NOMO-1 treated with dmso at 0.1 percent for 144 hours (cell line): ENCODE results near the gene MAP1A.
A peak's percentile ranks its signal among the peaks of the same experiment; 100 is the strongest.

Experiments
- DNase-seq: peaks from one replicate; lab custom pipeline; 2025; ENCODE audit not compliant: unreplicated experiment; lab: John Stamatoyannopoulos, UW

MAP1A gene

DNA sequence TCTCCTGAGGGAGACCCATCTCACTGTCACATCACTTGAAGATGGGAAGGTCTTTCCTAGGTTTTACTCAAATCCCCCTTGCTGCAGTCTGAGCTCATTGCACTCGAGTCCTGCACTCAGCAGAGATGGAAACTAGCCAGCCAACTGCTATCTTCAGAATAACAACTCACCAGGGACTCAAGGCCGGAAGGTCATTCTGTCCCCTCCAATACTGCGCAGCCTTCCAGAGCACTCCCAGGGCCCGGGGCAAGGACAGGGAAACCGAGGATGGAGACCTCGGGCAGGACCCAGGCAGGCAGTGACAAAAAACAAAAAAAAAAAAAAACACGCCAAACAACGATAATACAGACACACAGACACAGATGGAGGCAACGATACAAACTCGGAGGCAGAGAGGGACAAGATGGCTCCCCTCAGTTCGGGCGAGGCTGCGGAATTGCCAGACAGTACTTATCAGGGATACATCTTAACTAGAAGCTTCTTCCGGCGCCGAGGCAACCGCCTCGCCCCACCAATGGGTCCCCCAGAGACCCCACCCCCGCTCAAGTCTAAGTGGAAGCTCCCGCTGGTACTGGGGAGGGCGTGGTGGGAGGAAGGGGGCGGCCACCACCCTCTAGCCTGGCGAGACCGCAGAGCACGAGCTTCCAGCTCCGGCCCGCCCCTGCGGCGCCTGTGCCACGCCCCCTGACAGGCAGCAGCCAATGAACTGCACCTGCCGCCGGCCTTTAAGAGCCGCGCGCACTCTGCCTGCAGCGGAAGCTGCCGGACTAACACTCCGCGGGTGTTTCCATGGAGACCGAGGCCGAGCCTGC, 7.0 kb upstream of the MAP1A start:
- DNase-seq, result peak; percentile 97

DNA sequence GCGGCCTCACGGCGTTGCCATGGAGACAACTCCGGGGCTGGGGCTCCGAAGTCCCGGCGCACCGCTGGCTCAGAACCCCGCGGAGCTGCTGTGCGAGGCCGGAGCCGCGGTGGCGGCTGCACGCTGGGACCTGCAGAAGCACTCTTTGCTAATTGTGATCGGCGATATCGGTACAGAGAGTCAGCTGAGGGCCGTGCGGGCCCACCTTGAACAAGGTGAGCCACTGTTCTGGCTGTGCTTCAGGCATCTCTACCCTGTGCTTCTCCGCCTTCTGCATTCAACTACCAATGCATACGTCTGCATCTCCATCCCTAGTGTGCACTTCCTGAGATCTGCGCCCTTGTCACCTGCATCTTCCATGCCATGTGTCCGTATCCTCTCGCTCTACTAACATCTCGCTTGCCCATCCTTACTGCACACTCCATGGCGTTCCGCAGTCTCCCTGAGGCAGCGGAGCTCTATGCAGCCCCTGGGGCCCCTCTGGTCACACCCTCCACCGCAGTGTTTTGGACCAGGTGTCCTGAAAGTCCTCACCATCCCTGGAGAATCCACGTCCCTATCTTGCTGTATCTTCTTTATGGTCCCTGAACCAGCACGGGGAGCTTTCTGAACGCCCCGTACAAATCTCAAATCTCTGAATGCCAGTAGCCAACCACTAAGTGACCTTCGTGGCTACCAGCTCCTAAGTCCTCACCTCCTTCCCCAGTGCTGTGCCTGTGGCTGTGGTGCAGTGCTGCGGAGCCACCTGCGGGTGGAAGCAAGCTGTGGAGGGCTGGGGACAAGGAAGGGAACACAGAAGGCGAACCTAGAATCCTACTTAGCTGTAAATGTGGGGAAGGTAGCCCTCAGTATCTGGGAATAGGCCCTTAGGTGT, 6.2 kb upstream of the MAP1A start:
- peak; percentile 8 for DNase-seq

DNA sequence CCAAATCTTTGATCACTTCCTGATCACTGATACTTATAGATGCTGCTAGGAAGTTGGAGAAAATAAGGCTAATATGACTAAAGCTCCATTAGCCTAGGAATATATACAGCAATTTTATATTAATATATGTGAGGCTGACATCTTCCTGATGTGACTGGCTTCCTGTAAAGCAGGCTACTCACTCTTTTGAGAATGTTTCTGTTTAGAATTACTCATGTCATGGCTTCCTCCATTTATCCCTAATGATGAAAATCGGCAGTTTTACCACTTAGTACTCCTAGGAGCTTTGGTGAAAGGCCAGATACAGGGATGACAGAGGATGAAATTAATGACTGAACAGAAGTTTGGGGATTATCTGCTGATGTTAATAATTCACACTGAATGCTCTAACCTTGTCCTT, 3.9 kb upstream of the MAP1A start:
- DNase-seq, result no peak

DNA sequence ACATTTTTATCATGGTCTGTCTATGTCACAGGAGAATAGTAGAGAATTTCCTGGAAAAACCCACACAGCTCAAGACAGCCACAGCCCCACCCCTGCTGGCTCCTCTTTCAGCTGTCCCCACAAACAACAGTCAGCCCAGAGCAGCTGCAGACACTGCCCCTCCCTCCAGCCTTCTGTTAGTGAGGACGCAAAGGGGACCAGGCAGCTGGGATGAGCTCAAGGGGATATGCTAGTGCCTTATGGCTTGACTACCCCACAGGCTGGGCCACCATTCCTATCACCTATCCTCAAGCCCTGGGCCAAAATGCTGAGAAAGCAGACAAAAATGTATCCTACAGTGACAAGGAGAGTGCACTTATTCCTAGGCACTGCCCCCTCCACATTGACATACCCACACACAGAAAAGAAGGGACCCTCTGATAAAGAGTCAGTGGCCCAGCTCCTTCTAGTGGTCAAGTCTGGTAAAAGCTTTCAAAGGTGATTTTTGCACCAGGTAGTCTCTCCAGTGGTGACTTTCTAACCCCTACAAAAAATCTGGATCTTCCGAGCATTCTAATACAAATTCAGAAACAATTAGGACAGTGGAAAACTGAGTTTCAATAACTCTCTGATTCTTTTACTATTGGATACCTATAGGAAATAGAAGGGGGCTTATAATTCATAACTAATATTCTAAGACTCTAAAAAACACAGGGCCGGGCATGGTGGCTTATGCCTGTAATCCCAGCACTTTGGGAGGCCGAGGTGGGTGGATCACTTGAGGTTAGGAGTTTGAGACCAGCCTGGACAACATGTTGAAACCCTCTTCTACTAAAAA, 3.0 kb upstream of the MAP1A start:
- no peak for DNase-seq

DNA sequence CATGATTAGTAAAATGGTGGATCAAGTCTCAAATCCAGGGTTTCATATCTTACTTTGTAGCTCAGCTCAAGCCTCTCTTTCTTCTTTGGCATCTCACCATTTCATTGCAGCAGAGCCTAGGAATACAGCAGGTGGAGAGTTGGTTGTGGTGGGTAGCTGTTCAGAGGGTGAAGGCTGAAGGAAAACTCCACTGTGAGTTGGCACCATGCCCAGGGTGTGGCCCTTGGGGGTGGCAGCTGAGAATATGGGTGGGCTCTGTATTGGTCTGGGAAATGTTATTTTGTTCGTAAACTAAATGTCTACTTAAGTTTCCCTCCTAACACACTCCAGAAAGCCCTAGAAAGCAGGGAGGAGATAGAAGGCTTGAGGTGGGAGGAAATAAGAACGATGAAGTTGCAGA, 1.7 kb upstream of the MAP1A start:
- DNase-seq, result no peak

DNA sequence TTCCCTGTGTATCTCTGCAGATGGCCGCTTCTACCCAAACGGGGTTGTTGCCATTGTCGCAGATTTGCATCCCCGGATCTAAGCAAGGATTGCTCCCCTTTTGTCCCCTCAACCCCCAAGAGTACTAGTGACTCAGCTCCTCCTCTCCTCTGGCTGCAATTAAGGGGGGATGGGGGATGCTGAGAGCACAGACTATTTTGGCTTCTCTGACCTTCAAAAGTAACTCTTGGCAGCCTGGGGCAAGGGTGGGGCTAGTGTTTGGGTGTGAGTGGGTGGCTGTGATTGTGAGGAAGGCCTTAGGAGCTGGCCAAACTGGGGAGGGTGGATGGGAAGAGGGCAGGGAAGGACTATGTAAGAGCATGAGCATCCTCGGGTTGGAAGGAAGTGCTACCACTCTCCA, 1.2 kb upstream of the MAP1A start:
- DNase-seq, result no peak

DNA sequence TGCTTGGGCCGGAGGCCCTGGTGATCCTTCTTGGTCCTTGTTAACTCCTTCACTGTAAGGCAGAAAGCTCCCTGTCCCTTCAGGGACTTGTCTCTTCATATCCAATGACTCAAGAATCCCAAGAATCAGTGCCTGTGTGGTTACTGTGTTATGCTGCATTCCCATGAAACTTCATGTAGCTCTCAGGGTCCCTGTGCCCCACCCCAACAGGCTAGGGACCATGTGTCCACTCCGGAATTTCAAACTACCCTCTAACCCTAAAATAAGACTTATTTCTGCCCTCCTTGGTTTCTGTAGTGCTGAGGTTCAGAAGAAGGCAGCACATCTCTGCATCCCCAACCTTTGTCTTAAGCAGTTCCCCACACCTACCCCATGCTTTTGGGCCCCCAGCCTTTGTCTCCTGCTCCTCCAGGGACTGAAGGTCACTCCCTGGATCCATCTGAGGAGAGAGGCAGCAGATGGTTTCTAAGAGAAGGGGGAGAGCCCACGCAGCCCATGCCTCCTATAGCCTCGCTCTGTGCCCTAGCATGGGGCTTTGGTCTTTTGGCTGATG, 531 bp upstream of the MAP1A start:
- no peak for DNase-seq

DNA sequence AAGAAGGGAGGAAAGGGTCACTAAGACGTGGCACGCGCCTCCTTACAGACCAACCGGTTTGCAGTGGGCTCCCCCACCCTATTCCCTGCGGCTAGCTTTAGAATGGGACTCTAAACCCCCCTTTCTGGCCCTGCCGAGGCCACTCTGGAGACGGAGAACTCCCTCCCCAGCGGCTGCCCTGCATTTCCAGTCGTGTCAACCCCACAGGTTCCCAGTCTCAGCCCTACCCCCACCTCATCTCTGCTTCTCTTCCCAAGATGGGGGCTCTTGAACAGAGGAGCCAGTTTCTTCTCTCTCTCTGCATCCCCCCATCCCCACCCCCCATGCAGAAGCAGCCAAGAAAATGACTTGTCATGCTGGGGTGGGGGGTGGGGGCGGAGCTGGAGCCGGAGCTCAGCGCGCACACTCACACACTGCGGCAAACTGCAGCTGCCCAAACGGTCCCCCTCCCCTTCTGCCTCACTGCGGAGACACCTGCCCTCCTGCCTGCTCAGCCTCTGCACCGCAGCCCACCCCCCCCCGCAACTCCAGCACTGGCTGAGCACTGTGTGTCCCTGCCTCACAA, 871 bp downstream of the MAP1A start:
- no peak for DNase-seq

DNA sequence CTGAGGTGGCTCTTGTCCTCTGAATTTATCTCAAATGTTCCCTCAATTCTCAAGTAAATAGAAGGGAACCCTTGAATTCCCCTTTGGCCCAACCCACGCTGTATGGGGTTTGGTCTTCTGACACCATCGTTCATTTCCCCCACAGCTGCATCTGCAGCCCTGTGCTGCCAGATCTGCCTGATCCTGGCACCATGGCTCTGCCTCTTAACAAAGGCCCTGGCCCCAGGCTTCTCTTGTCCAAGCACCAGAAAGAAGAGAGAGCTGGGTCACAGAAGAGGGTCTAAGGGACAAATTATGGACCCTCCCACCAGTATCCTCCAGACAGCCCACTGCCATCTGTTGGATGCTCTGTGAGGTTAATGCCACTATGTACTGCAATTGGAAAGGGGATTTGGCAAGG, 1.8 kb downstream of the MAP1A start:
- DNase-seq, result no peak

DNA sequence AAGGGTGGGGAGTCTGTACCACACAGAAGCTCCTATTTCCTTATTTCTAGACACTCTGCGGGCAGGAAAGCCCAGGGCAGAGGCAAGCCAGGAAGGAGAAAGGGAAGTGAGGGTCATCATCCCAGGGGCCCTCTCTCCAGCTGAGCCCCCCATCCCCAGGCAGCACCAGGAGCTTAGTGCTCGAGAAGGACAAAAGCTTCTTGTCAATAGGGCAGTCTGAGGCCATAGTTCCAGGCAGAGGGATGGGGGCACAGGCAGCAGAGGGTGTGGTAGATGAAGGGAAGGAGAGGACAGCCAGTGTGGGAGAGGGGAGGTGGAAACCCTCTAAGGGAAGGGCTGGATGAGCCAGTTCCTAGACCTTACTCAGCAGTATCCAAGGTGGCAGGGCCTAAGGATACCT, 2.7 kb downstream of the MAP1A start:
- no peak for DNase-seq

DNA sequence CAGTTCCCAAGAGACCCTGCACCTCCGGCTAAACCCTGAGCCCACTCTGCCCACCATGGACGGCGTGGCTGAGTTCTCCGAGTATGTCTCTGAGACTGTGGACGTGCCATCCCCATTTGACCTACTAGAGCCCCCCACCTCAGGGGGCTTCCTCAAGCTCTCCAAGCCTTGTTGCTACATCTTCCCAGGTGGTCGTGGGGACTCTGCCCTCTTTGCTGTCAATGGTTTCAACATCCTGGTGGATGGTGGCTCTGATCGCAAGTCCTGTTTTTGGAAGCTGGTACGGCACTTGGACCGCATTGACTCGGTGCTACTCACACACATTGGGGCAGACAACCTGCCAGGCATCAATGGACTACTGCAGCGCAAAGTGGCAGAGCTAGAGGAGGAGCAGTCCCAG, 4.0 kb downstream of the MAP1A start:
- no peak for DNase-seq

DNA sequence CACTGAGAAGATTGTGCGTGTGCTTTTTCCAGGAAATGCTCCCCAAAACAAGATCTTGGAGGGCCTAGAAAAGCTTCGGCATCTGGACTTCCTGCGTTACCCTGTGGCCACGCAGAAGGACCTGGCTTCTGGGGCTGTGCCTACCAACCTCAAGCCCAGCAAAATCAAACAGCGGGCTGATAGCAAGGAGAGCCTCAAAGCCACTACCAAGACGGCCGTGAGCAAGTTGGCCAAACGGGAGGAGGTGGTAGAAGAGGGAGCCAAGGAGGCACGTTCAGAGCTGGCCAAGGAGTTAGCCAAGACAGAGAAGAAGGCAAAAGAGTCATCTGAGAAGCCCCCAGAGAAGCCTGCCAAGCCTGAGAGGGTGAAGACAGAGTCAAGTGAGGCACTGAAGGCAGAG, 4.8 kb downstream of the MAP1A start:
- DNase-seq, result no peak

DNA sequence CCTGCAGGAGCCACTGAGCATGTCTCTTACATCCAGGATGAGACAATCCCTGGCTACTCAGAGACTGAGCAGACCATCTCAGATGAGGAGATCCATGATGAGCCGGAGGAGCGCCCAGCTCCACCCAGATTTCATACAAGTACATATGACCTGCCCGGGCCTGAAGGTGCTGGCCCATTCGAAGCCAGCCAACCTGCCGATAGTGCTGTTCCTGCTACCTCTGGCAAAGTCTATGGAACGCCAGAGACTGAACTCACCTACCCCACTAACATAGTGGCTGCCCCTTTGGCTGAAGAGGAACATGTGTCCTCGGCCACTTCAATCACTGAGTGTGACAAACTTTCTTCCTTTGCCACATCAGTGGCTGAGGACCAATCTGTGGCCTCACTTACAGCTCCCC, 6.2 kb downstream of the MAP1A start:
- no peak for DNase-seq

DNA sequence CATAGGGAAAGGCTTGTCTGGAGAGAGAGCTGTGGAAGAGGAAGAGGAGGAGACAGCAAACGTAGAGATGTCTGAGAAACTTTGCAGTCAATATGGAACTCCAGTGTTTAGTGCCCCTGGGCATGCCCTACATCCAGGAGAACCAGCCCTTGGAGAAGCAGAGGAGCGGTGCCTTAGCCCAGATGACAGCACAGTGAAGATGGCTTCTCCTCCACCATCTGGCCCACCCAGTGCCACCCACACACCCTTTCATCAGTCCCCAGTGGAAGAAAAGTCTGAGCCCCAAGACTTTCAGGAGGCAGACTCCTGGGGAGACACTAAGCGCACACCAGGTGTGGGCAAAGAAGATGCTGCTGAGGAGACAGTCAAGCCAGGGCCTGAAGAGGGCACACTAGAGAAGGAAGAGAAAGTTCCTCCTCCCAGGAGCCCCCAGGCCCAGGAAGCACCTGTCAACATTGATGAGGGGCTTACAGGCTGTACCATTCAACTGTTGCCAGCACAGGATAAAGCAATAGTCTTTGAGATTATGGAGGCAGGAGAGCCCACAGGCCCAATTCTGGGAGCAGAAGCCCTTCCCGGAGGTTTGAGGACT, 6.9 kb downstream of the MAP1A start:
- DNase-seq, result no peak

DNA sequence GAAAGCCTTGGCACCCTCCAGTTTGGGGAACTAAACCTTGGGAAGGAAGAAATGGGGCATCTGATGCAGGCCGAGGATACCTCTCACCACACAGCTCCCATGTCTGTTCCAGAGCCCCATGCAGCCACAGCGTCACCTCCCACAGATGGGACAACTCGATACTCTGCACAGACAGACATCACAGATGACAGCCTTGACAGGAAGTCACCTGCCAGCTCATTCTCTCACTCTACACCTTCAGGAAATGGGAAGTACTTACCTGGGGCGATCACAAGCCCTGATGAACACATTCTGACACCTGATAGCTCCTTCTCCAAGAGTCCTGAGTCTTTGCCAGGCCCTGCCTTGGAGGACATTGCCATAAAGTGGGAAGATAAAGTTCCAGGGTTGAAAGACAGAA, 7.7 kb downstream of the MAP1A start:
- DNase-seq, result no peak

DNA sequence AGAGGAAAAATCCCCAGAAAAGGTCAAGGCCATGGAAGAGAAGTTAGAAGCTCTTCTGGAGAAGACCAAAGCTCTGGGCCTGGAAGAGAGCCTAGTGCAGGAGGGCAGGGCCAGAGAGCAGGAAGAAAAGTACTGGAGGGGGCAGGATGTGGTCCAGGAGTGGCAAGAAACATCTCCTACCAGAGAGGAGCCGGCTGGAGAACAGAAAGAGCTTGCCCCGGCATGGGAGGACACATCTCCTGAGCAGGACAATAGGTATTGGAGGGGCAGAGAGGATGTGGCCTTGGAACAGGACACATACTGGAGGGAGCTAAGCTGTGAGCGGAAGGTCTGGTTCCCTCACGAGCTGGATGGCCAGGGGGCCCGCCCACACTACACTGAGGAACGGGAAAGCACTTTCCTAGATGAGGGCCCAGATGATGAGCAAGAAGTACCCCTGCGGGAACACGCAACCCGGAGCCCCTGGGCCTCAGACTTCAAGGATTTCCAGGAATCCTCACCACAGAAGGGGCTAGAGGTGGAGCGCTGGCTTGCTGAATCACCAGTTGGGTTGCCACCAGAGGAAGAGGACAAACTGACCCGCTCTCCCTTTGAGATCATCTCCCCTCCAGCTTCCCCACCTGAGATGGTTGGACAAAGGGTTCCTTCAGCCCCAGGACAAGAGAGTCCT, 9.0 kb downstream of the MAP1A start:
- DNase-seq, result no peak

DNA sequence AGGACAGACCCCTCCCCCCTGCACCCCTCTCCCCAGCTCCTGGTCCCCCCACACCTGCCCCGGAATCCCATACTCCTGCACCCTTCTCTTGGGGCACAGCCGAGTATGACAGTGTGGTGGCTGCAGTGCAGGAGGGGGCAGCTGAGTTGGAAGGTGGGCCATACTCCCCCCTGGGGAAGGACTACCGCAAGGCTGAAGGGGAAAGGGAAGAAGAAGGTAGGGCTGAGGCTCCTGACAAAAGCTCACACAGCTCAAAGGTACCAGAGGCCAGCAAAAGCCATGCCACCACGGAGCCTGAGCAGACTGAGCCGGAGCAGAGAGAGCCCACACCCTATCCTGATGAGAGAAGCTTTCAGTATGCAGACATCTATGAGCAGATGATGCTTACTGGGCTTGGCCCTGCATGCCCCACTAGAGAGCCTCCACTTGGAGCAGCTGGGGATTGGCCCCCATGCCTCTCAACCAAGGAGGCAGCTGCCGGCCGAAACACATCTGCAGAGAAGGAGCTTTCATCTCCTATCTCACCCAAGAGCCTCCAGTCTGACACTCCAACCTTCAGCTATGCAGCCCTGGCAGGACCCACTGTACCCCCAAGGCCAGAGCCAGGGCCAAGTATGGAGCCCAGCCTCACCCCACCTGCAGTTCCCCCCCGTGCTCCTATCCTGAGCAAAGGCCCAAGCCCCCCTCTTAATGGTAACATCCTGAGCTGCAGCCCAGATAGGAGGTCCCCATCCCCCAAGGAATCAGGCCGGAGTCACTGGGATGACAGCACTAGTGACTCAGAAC, 9.8 kb downstream of the MAP1A start:
- DNase-seq, result no peak

DNA sequence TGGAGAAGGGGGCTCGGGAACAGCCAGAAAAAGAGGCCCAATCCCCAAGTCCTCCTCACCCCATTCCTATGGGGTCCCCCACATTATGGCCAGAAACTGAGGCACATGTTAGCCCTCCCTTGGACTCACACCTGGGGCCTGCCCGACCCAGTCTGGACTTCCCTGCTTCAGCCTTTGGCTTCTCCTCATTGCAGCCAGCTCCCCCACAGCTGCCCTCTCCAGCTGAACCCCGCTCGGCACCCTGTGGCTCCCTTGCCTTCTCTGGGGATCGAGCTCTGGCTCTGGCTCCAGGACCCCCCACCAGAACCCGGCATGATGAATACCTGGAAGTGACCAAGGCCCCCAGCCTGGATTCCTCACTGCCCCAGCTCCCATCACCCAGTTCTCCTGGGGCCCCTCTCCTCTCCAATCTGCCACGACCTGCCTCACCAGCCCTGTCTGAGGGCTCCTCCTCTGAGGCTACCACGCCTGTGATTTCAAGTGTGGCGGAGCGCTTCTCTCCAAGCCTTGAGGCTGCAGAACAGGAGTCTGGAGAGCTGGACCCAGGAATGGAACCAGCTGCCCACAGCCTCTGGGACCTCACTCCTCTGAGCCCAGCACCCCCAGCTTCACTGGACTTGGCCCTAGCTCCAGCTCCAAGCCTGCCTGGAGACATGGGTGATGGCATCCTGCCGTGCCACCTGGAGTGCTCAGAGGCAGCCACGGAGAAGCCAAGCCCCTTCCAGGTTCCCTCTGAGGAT, 10.6 kb downstream of the MAP1A start:
- no peak for DNase-seq
